Esophagus squamous epithelium (tissue), 5 donors: ENCODE results near the gene ARHGAP26. TPM values are rescaled to one million over a fixed set of nuclear protein-coding genes. Genes with fewer than 3 reads are reported as not detected.

ENCODE experiments used
- DNase-seq: peaks from one replicate; lab custom pipeline; 2025; lab: John Stamatoyannopoulos, UW
- H3K27ac ChIP-seq, 4 donors: fragments of 200-600 bp; sonication (generic); one replicate each; pipeline ENCODE4 v1.5.1; 2016 to 2019; ENCODE audit warnings: mild to moderate bottlenecking in 1 of 4
- H3K27me3 ChIP-seq, 4 donors: fragments of 200-600 bp; sonication (generic); 1 replicate in 3 of 4; 2 replicates in 1 of 4; pipeline versions ENCODE4 v1.5.1 to v1.6.0; 2017 to 2021; ENCODE audit warnings: antibody characterized with exemption in 1 of 4
- H3K36me3 ChIP-seq, 3 donors: fragments of 200-600 bp; sonication (generic); one replicate each; pipeline ENCODE4 v1.5.1; 2016 to 2019
- H3K4me1 ChIP-seq, 3 donors: fragments of 200-600 bp; sonication (generic); one replicate each; pipeline ENCODE4 v1.5.1; 2017 to 2019
- H3K4me3 ChIP-seq, 4 donors: fragments of 200-600 bp; sonication (generic); 1 replicate in 3 of 4; 2 replicates in 1 of 4; pipeline ENCODE4 v1.5.1; 2016 to 2019; ENCODE audit warnings: mild to moderate bottlenecking in 2 of 4, moderate library complexity in 1 of 4
- H3K9me3 ChIP-seq, 3 donors: fragments of 200-600 bp; sonication (generic); one replicate each; pipeline ENCODE4 v1.5.1; 2016 to 2019
- CTCF ChIP-seq, 6 experiments: fragments of 450-650 bp in 4 of 6; fragments of 200-600 bp in 2 of 6; sonication (generic) in 2 of 6; IDR thresholded peaks; one replicate each; pipeline ENCODE4 v1.5.1; 2016 to 2019; ENCODE audit warnings: antibody characterized with exemption in 6 of 6, mild to moderate bottlenecking in 4 of 6, moderate library complexity in 4 of 6
- POLR2A ChIP-seq, 4 donors: fragments of 450-650 bp; IDR thresholded peaks; one replicate each; pipeline ENCODE4 v1.6.1; 2017; ENCODE audit warnings: antibody characterized with exemption in 4 of 4, mild to moderate bottlenecking in 4 of 4, moderate library complexity in 3 of 4
- WGBS, 2 donors: methylation state at CpG; one replicate each; pipeline ENCODE4 v1.1.5; 2018; 5-methylcytosine and 5-hydroxymethylcytosine counted together
- intact Hi-C: fragments of 100-400 bp; cut with DNase I; formaldehyde crosslinking; loops from one replicate; pipeline ENCODE4 v1.15.0; 2022
- total RNA-seq, 4 donors: library from RNA; depleted of rRNA; stranded (reverse); fragments of >200 nt; gene quantifications; one replicate each; pipeline ENCODE4 v1.1.0, GENCODE V29; 2016
- donor health status: DM: yes; HTN: yes; CAD: no.

The ARHGAP26 gene
- total RNA-seq, 4 donors from 2014 or later = 4.4 to 18.7 (median 15.4) TPM

- Histone ChIP-seq H3K9me3 (no peaks in the 10 kb centered on the region), H3K4me1 (peaks cover 6 to 92% (median 43%) of the 10 kb centered on the region in 3 donors), H3K4me3 (no peak overlapping the region), H3K27ac (peak overlapping the region in 1 of 4 donors; percentile 41), H3K27me3 (no peaks in the 10 kb centered on the region), H3K36me3 (no peaks in the 10 kb centered on the region)
- WGBS, 2 donors = 46 to 50% methylated on average over 10 of the region's 10 CpGs
- intact Hi-C loops = no loop called here
- DNase-seq = no peak
- TF ChIP-seq CTCF (IDR thresholded peaks at IDR 0.05) (peak; percentile 33 to 87 (median 78)), POLR2A (IDR thresholded peaks at IDR 0.05) (no peak)
These were observed 96.5 kb downstream of the ARHGAP26 start for GRCh38 chr5:142866563-142867275.

- no peaks in the 10 kb centered on the region for H3K9me3 ChIP-seq
- no peak overlapping the region for H3K4me3 ChIP-seq
- DNase-seq = no peak
- H3K36me3 ChIP-seq = no peaks in the 10 kb centered on the region
- H3K27me3 ChIP-seq = no peaks in the 10 kb centered on the region
- TF ChIP-seq POLR2A (IDR thresholded peaks at IDR 0.05) = no peak
- TF ChIP-seq CTCF (IDR thresholded peaks at IDR 0.05) = no peak
- WGBS, 2 donors = 20 to 23% methylated on average over 1 to 3 of the region's 3 CpGs
- H3K27ac ChIP-seq = no peak overlapping the region
- intact Hi-C loops = loop anchor here (5.0 kb wide), 1 partner anchor 103 kb away; no protein-coding TSS in a partner anchor
- H3K4me1 ChIP-seq = peaks cover 6 to 92% (median 45%) of the 10 kb centered on the region in 3 donors
These were observed 99.7 kb downstream of the ARHGAP26 start for GRCh38 chr5:142869886-142870285.

GRCh38 chr5:142870532-142871362, 100.6 kb downstream of the ARHGAP26 start:
- H3K4me1 ChIP-seq = peaks cover 6 to 90% (median 46%) of the 10 kb centered on the region in 3 donors
- no peaks in the 10 kb centered on the region for H3K9me3 ChIP-seq
- H3K27me3 ChIP-seq = no peaks in the 10 kb centered on the region
- no peaks in the 10 kb centered on the region for H3K36me3 ChIP-seq
- 60 to 68% methylated on average over 5 to 7 of the region's 9 CpGs for WGBS, 2 donors
- no peak for TF ChIP-seq CTCF (IDR thresholded peaks at IDR 0.05)
- TF ChIP-seq POLR2A (IDR thresholded peaks at IDR 0.05) = no peak
- intact Hi-C loops = loop anchor here (5.0 kb wide), 1 partner anchor 103 kb away; no protein-coding TSS in a partner anchor
- H3K4me3 ChIP-seq = no peak overlapping the region
- no peak for DNase-seq
- peak overlapping the region in 2 of 4 donors; percentile 5 to 7 for H3K27ac ChIP-seq

GRCh38 chr5:142871363-142872193, 101.4 kb downstream of the ARHGAP26 start:
- Histone ChIP-seq H3K27me3 (no peaks in the 10 kb centered on the region), H3K4me1 (peaks cover 6 to 82% (median 46%) of the 10 kb centered on the region in 3 donors), H3K9me3 (no peaks in the 10 kb centered on the region), H3K4me3 (no peak overlapping the region), H3K27ac (peak overlapping the region in 2 of 4 donors; percentile 5 to 7), H3K36me3 (no peaks in the 10 kb centered on the region)
- WGBS, 2 donors = 64 to 76% methylated on average over 3 to 10 of the region's 13 CpGs
- intact Hi-C loops = loop anchor here (5.0 kb wide), 1 partner anchor 104 kb away; no protein-coding TSS in a partner anchor
- TF ChIP-seq CTCF (IDR thresholded peaks at IDR 0.05) (no peak), POLR2A (IDR thresholded peaks at IDR 0.05) (no peak)
- DNase-seq = no peak
